Suppressor macrophage treated with lipopolysaccharide for 1 hour (primary cell): ENCODE results near the gene RPE.

ENCODE experiments used
- DNase-seq, 3 donors: peaks; one replicate each; pipeline ENCODE4 v3.0.0-alpha.2; 2020 to 2022

Gene RPE

GRCh38 chr2:210002158-210003157 lies at the start of gene RPE:
Gene RPE (plus strand): TSS chr2:210002638. CDS start chr2:210002662, 24 bp downstream.
- peak; percentile 98 to 99 (median 99) for DNase-seq

DNA sequence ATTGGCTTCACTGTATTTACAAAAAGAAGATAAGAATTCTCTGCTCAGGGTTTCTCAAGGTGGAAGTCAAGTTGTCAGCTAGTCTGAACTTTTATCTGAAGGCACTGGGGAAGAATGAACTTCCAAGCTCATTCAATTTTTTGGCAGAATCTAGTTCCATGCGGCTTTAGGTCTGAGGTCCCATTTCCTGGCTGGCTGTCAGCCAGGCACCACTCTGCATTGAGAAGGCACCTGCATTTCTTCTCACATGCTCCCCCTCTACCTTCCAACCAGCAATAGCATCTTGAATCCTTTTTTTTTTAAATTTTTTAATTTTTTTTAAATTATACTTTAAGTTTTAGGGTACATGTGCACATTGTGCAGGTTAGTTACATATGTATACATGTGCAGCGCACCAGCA lies 46.2 kb upstream of the RPE start:
- no peak for DNase-seq

GRCh38 chr2:209958016-209958415 lies 44.4 kb upstream of the RPE start:
- no peak for DNase-seq

DNA sequence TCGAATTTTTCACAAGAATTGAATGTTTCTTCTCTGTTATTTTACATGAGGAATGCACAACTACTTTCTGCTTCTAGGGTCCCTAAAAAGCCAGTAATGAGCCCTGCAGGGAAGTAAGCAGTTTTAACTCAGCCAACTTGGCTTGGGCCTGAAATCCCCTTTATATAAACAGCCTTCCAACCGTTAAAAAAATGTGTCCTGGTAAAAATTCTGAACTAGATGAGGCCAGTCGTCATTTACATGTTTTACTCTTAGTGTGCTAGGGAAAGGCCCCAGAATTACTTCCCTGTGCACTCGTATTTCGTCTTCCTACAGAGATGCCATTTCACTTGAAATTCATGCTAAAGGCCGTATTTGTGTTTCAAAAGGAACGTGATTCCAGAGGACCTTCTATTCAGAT lies 42.4 kb upstream of the RPE start:
- no peak for DNase-seq

- peak; percentile 66 to 71 (median 69) for DNase-seq
Measured at GRCh38 chr2:209960676-209961630, 41.5 kb upstream of the RPE start.

- no peak for DNase-seq
Measured at GRCh38 chr2:209965723-209966122, 36.7 kb upstream of the RPE start.

GRCh38 chr2:209969692-209970091 lies 32.7 kb upstream of the RPE start:
- DNase-seq, result no peak

GRCh38 chr2:209970271-209970670 lies 32.2 kb upstream of the RPE start:
- no peak for DNase-seq

DNA sequence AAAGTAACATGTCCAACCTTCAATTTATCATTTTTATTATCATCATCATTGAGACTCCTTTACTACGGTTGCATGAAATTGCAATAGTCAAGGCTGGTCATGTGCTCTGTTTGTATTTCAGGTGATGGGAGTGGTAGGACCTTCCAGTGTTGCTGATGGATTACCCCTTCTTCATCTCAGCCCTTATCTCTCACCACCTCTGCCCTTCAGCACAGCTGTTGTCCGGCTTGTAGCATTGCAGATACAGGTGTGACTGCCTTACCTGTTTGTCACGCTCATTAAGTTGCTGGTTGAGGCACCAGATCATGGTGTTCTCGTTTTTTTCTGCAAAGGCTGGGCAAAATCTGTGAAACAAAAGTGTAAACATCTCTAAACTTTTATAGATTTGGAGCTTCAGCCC lies 31.7 kb upstream of the RPE start:
- DNase-seq, result no peak

- DNase-seq, result no peak
Measured at GRCh38 chr2:209973328-209973727, 29.1 kb upstream of the RPE start.

GRCh38 chr2:209974576-209974975 lies 27.9 kb upstream of the RPE start:
- DNase-seq, result no peak

GRCh38 chr2:209976698-209977385 lies 25.6 kb upstream of the RPE start:
- no peak for DNase-seq

- DNase-seq, result peak; percentile 43 to 79 (median 75)
Measured at GRCh38 chr2:209977386-209978239, 24.8 kb upstream of the RPE start.

DNA sequence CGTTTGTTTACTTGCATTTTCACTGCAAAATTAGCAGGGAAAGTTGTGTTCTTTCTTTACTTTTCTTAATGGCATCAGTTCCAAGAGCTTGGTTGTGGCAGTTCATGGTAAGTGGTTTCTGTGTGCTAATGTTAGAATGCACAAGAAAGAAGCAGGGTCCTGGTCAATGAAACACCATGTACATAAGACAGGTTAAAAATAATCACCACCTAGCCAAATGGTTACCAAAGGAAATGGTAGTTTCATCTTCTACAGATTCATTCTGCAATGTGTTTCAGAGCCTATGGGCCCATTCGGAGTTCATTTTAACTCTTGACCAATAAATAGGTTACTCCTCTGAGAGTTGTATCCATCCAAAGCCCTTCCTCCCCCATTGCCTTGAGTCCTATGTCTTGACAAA lies 18.1 kb upstream of the RPE start:
- no peak for DNase-seq

GRCh38 chr2:209985874-209986273 lies 16.6 kb upstream of the RPE start:
- peak; percentile 41 to 60 (median 55) for DNase-seq

GRCh38 chr2:209986415-209986814 lies 16.0 kb upstream of the RPE start:
- DNase-seq, result peak; percentile 61 to 81 (median 78)

- no peak for DNase-seq
Measured at GRCh38 chr2:209988010-209988409, 14.4 kb upstream of the RPE start.

DNA sequence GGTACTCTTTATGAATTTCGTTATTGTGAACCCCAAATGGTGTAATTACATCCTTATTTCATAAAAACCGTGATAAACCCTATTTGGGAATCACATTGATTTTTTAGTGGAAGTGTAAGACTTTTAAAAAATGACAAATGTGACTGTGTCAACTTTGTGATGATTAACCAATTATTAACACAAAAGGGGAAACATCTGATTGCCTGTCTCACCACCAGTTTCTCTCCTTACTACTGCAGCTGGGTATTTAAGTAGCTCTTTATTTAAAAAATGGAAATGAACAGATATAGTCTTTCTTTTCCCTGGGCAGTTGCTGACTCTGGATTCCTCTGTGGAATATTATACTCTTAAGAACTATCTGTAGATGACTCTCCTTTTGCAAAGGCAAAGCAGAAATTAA lies 11.6 kb upstream of the RPE start:
- no peak for DNase-seq

DNA sequence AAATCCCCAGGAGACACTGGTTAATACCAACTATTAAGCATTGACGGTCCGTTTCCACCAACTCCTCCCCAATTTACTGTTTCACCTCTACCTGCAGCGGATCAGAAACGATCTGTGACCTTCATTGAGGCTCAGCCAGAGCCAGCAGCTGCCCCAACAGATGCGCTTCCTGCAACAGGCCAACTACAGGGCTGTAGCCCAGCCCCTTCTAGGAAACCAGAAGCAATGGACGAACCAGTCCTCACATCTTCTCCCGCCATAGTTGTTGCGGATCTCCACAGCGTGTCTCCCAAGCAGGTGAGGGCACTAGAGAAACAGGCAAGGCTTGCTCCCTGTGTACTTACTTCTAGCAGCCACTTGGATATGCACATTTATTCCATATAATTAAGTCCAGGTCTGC lies 8.5 kb upstream of the RPE start:
- DNase-seq, result no peak

GRCh38 chr2:209998596-209998995 lies 3.8 kb upstream of the RPE start:
- no peak for DNase-seq

- no peak for DNase-seq
Measured at GRCh38 chr2:210000464-210001324, 1.7 kb upstream of the RPE start.
